ENCODE results near the gene TTLL3.

The TTLL3 gene

GRCh38 chr3:9779721-9780457 lies 30.2 kb upstream of the TTLL3 start:
- H3K4me1 ChIP-seq (ENCODE audit: low read length), result peaks cover 11% of the 10 kb centered on the region
- no peaks in the 10 kb centered on the region for H3K27me3 ChIP-seq (ENCODE audit: low read depth, low read length)
- H4K20me1 ChIP-seq (ENCODE audit: insufficient read depth, low read length), result no peaks in the 10 kb centered on the region
- H3K4me2 ChIP-seq (ENCODE audit: low read length), result peak overlapping the region; percentile 11; the same call in 1 of the 2 replicates
- H3K36me3 ChIP-seq (replicated peaks; ENCODE audit: low read depth, low read length), result peaks cover 27% of the 10 kb centered on the region
- H3K9me3 ChIP-seq (ENCODE audit: insufficient read depth, low read length), result no peaks in the 10 kb centered on the region
- TF ChIP-seq EZH2phosphoT487 (IDR thresholded peaks at IDR 0.05; ENCODE audit: low read depth) (no peak), CTCF (IDR thresholded peaks at IDR 0.05; ENCODE audit: low read depth, low read length) (no peak)
- no peak overlapping the region; the same call in 1 of the 2 replicates for H3K9ac ChIP-seq (ENCODE audit: low read length)
- H3K79me2 ChIP-seq (ENCODE audit: low read length), result no peaks in the 10 kb centered on the region
- no peak overlapping the region for H3K4me3 ChIP-seq (ENCODE audit: low read length)
- H2AFZ ChIP-seq (ENCODE audit: low read depth, low read length), result no peak overlapping the region
- H3K27ac ChIP-seq (ENCODE audit: low read length), result peak overlapping the region; percentile 48

- no peak for TF ChIP-seq CTCF (IDR thresholded peaks at IDR 0.05; ENCODE audit: low read depth, low read length)
- no peak for TF ChIP-seq EZH2phosphoT487 (IDR thresholded peaks at IDR 0.05; ENCODE audit: low read depth)
- no peaks in the 10 kb centered on the region for H3K27me3 ChIP-seq (ENCODE audit: low read depth, low read length)
- H3K27ac ChIP-seq (ENCODE audit: low read length), result peak overlapping the region; percentile 48
- no peak overlapping the region for H3K4me3 ChIP-seq (ENCODE audit: low read length)
- peaks cover 32% of the 10 kb centered on the region for H3K36me3 ChIP-seq (replicated peaks; ENCODE audit: low read depth, low read length)
- H3K9ac ChIP-seq (ENCODE audit: low read length), result no peak overlapping the region
- H3K4me2 ChIP-seq (ENCODE audit: low read length), result no peak overlapping the region
- no peaks in the 10 kb centered on the region for H3K79me2 ChIP-seq (ENCODE audit: low read length)
- no peaks in the 10 kb centered on the region for H3K9me3 ChIP-seq (ENCODE audit: insufficient read depth, low read length)
- peaks cover 11% of the 10 kb centered on the region for H3K4me1 ChIP-seq (ENCODE audit: low read length)
- H2AFZ ChIP-seq (ENCODE audit: low read depth, low read length), result no peak overlapping the region
- no peaks in the 10 kb centered on the region for H4K20me1 ChIP-seq (ENCODE audit: insufficient read depth, low read length)
Measured at GRCh38 chr3:9780458-9780812, 29.6 kb upstream of the TTLL3 start.

GRCh38 chr3:9780910-9781309 lies 29.2 kb upstream of the TTLL3 start:
- peaks cover 11% of the 10 kb centered on the region for H3K4me1 ChIP-seq (ENCODE audit: low read length)
- H2AFZ ChIP-seq (ENCODE audit: low read depth, low read length), result no peak overlapping the region
- no peak overlapping the region for H3K4me3 ChIP-seq (ENCODE audit: low read length)
- H3K9ac ChIP-seq (ENCODE audit: low read length), result no peak overlapping the region
- H3K27me3 ChIP-seq (ENCODE audit: low read depth, low read length), result no peaks in the 10 kb centered on the region
- H3K36me3 ChIP-seq (replicated peaks; ENCODE audit: low read depth, low read length), result peaks cover 34% of the 10 kb centered on the region
- H3K27ac ChIP-seq (ENCODE audit: low read length), result no peak overlapping the region
- no peaks in the 10 kb centered on the region for H3K9me3 ChIP-seq (ENCODE audit: insufficient read depth, low read length)
- H3K4me2 ChIP-seq (ENCODE audit: low read length), result no peak overlapping the region
- H4K20me1 ChIP-seq (ENCODE audit: insufficient read depth, low read length), result no peaks in the 10 kb centered on the region
- no peak for TF ChIP-seq CTCF (IDR thresholded peaks at IDR 0.05; ENCODE audit: low read depth, low read length)
- no peaks in the 10 kb centered on the region for H3K79me2 ChIP-seq (ENCODE audit: low read length)

- H3K27me3 ChIP-seq (ENCODE audit: low read depth, low read length), result no peaks in the 10 kb centered on the region
- no peaks in the 10 kb centered on the region for H3K9me3 ChIP-seq (ENCODE audit: insufficient read depth, low read length)
- H3K4me1 ChIP-seq (ENCODE audit: low read length), result peaks cover 11% of the 10 kb centered on the region
- H3K27ac ChIP-seq (ENCODE audit: low read length), result no peak overlapping the region
- no peaks in the 10 kb centered on the region for H3K79me2 ChIP-seq (ENCODE audit: low read length)
- no peak overlapping the region for H2AFZ ChIP-seq (ENCODE audit: low read depth, low read length)
- no peak overlapping the region for H3K9ac ChIP-seq (ENCODE audit: low read length)
- H3K36me3 ChIP-seq (replicated peaks; ENCODE audit: low read depth, low read length), result peaks cover 39% of the 10 kb centered on the region
- H4K20me1 ChIP-seq (ENCODE audit: insufficient read depth, low read length), result no peaks in the 10 kb centered on the region
- no peak overlapping the region for H3K4me2 ChIP-seq (ENCODE audit: low read length)
- TF ChIP-seq EZH2phosphoT487 (IDR thresholded peaks at IDR 0.05; ENCODE audit: low read depth) (no peak), CTCF (IDR thresholded peaks at IDR 0.05; ENCODE audit: low read depth, low read length) (no peak)
- H3K4me3 ChIP-seq (ENCODE audit: low read length), result no peak overlapping the region
Measured at GRCh38 chr3:9781551-9781950, 28.5 kb upstream of the TTLL3 start.
